ENCODE measurements around the gene SPACA6.
A peak's percentile ranks its signal among the peaks of the same experiment; 100 is the strongest.
"Not testable (repeated sequence)": the region's sequence is repeated elsewhere in the genome, so short reads cannot be mapped to it uniquely, and the experiment has no call there.

The SPACA6 gene

DNA sequence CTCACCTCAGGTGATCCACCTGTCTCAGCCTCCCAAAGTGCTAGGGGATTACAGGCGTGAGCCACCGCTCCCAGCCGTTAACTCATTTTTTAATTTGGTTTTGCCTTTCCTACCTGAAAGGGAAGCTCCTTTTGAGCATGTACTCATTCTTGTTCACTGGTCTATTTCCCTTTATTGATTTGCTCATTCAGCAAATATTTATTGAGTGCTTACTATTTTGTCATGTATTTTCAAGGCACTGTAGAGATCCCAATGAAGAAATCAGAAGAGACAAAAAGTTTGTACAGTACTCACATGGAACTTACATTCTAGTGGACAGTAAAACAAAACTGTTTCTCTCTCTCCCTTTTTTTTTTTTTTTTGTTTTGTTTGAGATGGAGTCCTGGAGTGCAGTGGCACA lies 13.8 kb downstream of the SPACA6 start:
- DNase-seq = no peak

- DNase-seq = no peak
These were observed 15.7 kb downstream of the SPACA6 start for GRCh38 chr19:51708811-51709210.

DNA sequence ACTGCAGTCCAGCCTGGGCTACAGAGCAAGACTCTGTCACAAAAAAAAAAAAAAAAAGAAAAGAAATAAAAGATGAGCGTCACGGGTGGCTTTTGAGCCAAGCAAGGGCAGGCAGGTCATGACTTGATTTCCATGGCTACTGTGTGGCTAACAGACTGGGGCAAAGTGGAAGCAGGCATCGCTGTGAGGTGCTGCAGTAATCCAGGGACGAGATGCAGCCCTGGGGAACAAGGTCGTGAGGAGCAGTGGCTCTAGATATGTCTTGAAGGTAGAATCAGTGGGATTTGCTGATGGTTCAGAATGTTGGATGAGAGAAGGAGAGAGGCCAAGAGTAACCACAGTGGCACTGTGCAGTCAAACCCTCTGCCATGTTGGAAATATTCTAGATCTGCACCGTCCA lies 16.4 kb downstream of the SPACA6 start:
- no peak for DNase-seq

GRCh38 chr19:51710163-51710562 lies 17.0 kb downstream of the SPACA6 start:
- DNase-seq = no peak

GRCh38 chr19:51711702-51712101 lies 18.6 kb downstream of the SPACA6 start:
- no peak for DNase-seq

DNA sequence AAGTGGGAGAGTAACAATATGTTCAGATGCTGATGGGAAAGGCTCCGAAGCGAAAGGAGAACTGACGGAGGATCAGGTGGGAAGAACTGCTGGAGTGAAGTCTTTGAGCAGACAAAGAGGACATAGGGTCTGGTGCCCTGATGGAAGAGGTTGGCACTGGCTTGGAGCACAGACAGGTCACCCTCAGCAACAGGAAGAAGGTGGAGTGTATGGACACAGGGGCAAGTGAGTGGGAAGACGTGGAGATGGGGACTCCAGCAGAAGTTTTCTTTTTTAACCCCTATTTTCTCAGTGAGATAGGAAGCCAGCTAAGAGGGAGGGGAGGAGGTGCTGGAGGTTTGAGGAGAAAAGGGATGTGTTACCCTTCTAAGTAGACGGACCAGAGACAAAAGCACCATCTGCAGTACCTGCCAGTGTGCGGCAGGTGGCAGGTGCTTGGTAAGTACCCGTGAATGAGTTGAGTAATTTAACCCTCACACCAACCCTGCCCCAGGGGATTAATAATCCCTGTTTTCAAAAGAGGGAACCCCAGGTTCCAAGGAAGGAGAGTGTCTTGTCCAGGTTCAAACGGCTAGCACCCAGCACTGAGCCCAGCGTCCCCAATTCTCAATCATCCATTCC lies 19.4 kb downstream of the SPACA6 start:
- DNase-seq = no peak

DNA sequence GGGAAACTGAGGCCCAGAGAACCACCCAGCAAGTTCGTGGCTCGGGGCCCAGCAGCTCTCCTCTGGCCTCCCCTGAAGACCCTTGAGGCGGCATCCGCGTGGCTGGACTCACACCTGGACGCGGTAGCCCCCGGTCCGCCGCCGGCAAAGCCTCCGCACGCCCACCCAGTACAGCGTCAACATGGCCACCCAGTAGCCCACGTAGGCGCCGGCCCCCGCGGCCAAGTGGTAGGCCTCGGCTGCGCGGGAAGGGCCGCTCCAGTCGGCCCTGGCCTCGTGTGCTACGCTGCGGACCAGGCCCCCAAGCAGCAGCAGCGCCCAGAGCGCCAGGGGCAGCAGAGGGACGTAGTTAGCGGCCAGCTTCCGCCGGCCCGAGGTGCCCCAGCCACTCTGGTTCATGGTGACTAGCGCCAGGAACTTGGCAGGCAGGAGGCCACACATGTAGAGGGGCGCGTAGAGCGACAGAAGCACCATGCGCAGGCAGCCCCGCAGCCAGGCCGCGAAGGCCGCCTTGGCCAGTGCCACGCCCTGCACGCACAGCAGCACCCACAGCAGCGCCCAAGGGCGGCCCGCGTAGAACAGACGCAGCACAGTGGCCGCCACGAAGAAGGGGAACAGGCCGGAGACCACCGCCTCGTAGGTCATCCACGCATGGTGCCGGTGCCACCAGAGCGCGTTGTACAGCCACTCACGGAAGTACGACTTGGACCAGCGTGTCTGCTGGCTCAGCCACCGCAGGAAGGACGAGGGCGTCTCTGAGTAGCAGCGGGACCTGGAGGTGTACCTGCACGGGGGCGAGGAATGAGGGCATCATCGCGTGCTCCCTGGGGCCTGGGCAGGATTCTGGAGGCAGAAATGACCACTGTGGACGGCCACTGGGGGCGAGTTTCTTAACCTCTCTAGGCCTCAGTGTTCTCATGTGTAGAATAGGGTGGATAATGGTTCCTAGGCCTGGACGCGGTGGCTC lies 20.5 kb downstream of the SPACA6 start:
- DNase-seq = no peak

GRCh38 chr19:51714848-51715247 lies 21.7 kb downstream of the SPACA6 start:
- DNase-seq = no peak

- no peak for DNase-seq
These were observed 22.7 kb downstream of the SPACA6 start for GRCh38 chr19:51715850-51716249.

- DNase-seq = no peak
These were observed 23.8 kb downstream of the SPACA6 start for GRCh38 chr19:51716925-51717324.

GRCh38 chr19:51719251-51719988 lies 26.3 kb downstream of the SPACA6 start:
- no peak for DNase-seq

DNA sequence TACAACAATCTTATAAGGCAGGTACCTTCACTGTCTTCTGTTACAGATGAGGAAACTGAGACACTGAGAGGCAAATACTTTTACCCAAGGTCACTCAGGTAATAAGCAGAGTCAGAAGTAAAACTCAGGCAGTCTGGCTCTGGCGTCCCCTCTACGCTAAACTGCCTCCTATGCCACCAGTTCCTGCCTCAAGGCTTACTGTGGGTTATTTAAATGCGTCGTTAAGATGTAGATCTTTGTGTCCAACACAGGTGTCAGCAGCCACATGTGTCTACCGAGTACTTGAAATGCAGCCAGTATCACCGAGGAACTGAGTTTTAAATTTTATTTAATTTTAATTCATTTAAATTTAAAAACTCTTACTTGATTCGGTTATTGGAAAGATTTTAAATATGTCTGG lies 28.8 kb downstream of the SPACA6 start:
- DNase-seq = no peak

GRCh38 chr19:51722492-51722891 lies 29.4 kb downstream of the SPACA6 start:
- DNase-seq = no peak

GRCh38 chr19:51724543-51724942 lies 31.4 kb downstream of the SPACA6 start:
- DNase-seq = no peak

DNA sequence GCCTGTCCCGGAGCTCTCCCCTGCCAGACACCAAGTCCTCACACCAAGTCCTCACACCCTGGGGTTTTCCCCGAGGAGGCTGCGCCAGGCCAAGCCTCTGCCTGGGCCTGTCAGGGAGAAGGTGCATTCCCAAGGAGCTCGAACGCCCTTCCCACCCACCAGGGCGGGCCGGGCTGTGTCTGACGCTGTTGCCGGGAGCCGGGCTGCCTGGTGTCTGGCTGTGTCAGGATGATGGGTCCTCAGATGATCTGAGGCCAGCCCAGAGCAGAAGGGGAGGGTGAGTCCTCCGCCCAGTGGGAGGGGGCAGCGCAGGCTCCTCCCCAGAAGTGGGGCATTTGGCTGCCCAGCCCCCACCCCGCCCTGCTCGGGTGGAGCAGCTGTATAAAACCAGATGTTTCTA lies 32.9 kb downstream of the SPACA6 start:
- DNase-seq = no peak

DNA sequence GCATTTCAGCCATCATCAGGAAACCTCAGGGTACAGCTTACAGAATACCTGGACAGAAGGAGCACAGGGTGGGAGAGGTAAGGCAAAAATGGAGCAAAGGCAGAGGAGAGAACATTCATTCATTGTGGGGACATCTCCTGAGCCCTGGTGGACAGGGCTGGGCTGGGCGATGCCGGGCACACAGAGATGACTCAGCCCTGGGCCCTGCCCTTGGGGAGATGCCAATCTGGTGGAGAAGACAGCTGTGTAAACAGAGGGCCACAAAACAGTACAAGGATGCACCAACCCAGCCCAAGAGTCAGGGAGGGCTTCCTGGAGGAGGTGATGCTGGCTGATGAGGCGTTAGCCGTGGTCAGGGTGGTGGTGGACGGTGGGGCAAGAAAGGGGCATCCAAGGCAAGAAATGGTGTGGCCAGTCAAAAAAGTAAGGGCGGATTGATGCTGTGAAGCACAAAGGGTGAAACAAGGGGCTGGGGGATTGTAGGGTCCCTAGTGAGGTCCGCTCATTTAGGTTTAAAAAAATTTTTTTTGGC lies 34.3 kb downstream of the SPACA6 start:
- DNase-seq = no peak

GRCh38 chr19:51729781-51730180 lies 36.7 kb downstream of the SPACA6 start:
- DNase-seq = no peak

- DNase-seq = no peak
These were observed 40.8 kb downstream of the SPACA6 start for GRCh38 chr19:51733742-51734522.

DNA sequence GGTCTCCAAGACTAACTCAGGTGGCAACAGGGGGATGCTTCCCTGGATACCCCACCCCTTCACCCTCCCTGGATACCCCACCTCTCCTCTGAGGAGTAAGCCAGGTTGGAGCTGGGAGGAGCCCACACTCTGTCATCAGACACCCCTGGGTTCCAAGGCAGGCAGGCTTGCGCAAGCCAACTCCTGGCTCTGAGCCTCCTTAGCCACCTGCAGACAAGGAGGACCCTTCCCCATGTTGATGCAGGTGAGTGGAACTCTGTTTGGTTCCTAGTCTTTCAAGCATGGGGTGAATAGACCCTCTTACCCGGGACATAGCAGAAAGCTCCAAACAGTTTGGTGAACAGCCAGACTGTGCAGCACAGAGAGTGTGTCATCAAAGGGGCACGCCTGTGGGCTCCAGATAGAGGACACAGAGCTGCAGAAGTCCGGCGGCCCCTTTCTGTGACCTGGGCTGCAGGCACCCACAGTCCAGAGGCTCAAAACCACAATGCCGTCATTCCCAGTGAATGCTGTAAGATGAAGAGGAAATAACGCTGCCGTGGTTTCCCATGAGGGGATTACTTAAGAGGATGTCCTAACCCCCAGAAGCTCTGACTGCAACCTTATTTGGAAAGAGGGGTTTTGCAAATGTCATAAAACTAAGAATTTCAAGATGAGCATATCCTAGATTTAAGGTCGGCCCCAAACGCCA lies 42.8 kb downstream of the SPACA6 start:
- DNase-seq = peak in 1 of 2 donors; percentile 57

DNA sequence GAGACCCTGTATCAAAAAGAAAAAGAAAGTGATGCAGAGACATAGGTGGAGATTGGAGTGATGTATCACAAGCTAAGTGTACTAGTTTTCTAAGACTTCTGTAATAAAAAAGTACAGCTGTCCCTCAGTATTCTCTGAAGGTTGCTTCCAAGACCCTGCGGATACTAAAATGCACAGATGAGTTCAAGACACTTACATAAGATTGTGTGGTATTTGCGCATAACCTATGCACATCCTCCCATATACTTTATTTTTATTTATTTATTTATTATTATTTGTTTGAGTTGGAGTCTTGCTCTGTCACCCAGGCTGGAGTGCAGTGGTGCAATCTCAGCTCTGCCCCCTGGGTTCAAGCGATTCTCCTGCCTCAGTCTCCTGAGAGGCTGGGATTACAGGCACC lies 44.3 kb downstream of the SPACA6 start:
- DNase-seq = no peak

DNA sequence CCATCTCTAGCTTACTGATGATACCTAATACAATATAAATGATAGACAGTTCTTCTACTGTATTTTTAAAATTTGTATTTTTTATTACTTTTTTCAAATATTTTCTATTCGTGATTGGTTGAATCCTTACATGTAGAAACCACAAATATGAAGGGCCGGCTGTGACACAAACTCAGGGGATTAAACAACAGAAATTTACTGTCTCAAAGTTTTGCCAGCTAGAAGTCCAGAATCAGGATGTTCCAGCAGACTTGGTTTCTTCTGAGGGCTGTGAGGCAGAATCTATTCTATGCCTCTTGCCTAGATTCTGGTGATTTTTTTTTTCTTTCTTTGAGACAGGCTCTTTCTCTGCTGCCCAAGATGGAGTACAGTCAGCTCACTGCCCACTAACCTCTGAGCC lies 44.8 kb downstream of the SPACA6 start:
- DNase-seq = no peak

DNA sequence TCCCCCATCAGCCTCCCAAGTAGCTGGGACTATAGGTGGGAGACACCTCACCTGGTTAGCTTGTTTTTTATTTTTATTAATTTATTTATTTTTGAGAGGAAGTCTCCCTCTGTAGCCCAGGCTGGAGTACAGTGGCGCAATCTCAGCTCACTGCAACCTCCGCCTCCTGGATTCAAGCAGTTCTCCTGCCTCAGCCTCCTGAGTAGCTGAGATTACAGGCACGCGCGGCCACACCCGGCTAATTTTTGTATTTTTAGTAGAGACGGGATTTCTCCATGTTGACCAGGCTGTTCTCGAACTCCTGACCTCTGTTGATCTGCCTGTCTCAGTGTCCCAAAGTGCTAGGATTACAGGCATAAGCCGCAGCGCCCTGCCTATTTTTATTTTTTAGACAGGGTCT lies 45.4 kb downstream of the SPACA6 start:
- DNase-seq = not testable (repeated sequence)
